ENCODE data around the gene HAPLN3.

Gene HAPLN3

DNA sequence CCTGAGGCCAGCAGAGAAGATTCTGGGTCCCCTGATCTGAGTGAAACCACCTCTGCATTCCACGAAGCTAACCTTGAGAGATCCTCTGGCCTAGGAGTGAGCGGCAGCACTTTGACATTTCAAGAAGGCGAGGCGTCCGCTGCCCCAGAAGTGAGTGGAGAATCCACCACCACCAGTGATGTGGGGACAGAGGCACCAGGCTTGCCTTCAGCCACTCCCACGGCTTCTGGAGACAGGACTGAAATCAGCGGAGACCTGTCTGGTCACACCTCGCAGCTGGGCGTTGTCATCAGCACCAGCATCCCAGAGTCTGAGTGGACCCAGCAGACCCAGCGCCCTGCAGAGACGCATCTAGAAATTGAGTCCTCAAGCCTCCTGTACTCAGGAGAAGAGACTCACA, 36.4 kb downstream of the HAPLN3 start:
- DNase-seq = no peak

DNA sequence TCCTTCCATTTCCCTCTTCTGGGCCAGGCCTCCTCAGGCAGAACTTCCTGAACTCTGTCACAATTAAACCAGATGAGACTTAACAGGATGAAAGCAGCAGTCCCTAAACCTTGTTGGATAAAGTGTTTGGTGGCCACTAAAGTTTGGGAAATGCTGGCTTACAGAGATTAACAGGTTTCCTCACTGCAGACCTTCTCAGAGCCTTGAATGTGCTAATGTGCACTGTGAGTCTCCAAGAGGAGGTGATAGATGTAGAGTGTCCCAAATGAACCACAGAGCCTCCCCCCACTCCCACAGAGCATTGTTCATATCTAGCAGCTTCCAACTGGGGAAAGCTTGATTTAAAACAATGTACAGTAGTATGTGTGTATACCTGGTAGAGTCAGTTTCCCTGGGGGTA, 42.9 kb downstream of the HAPLN3 start:
- DNase-seq = no peak

DNA sequence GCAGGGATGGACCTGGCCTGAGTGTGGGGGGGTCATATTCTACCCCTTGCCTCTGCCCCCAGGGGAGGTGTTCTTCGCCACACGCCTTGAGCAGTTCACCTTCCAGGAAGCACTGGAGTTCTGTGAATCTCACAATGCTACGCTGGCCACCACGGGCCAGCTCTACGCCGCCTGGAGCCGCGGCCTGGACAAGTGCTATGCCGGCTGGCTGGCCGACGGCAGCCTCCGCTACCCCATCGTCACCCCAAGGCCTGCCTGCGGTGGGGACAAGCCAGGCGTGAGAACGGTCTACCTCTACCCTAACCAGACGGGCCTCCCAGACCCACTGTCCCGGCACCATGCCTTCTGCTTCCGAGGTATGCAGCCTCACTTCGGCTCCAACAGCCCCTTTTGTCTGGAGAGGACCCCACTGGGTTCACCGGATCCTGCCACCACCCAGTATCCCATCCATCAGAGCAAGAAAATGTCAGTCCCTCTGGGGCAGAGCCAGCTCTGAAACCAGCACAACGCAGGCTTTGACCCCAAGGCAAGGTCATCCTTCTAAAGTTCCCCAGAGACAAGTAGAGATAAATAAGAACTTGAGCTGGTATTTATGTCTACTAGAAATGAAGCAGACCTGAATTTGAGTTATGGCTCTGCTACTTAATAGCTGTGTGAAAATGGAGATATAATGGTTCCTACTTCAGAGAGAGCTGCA, 45.8 kb downstream of the HAPLN3 start:
- DNase-seq = no peak

DNA sequence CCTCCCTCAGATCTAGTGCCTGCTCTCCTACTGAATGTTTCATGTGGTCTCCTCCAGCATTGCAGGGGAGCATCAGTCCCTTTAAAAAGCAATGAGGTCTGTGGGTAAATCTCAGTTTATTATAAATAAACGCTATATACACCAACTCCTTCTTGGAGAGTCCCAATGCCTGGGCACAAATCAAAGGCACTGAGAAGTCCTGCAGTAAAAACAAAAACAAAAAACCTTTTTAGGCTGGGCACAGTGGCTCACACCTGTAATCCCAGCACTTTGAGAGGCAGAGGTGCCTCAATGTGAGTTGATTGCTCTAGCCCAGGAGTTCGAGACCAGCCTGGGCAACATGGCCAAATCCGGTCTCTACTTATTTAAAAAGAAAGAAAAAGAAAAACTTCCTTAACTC, 47.1 kb downstream of the HAPLN3 start:
- no peak for DNase-seq

DNA sequence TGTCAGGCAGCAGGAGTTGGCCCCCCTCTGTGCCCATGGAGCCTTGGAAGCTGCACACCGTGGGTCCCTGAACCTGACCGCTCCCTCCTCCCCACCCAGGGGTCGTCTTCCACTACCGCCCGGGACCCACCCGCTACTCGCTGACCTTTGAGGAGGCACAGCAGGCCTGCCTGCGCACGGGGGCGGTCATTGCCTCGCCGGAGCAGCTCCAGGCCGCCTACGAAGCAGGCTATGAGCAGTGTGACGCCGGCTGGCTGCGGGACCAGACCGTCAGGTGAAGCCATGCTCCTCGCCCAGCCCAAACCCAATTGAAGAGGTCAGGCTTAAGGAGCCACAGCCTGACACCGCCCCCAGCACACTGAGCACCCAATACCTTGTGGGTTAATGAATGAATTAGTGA, 48.2 kb downstream of the HAPLN3 start:
- no peak for DNase-seq

DNA sequence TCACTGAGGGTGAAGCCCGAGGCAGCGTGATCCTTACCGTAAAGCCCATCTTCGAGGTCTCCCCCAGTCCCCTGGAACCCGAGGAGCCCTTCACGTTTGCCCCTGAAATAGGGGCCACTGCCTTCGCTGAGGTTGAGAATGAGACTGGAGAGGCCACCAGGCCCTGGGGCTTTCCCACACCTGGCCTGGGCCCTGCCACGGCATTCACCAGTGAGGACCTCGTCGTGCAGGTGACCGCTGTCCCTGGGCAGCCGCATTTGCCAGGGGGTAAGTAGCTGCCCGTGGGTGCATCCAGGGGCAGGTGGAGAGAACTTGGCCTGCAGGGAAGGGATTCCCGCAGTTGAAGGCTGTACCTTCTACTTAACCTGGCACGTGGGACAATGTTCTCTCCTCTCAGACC, 49.7 kb downstream of the HAPLN3 start:
- no peak for DNase-seq

DNA sequence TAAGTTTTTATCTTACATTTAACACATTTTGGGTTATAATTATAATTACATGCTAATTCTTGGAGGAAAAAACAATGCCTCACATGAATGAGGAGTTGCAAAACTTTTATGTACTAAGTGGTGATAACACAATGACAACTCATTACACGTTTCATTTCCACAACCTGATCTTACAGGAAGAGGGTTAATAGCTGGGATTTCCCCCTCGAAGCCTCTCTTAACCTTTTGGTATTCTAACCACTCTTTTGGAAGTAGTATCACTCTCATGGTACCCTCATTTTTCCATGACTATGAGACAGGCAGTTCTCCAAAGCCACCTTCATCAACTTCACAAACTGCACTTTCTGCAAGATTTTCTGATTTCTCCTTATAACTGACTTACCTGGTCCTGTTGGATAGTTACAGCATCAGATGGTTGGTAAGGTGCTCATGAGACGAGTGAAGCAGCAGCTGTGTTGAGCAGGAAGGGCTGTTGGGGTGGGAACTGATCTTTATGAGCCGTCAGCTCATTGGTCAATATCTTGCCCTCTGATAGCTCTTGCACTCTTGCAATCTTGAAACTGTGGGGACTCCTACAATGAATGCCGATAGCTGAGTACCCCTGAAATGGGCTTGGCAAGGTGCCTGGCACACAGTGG, 50.5 kb downstream of the HAPLN3 start:
- DNase-seq = no peak

DNA sequence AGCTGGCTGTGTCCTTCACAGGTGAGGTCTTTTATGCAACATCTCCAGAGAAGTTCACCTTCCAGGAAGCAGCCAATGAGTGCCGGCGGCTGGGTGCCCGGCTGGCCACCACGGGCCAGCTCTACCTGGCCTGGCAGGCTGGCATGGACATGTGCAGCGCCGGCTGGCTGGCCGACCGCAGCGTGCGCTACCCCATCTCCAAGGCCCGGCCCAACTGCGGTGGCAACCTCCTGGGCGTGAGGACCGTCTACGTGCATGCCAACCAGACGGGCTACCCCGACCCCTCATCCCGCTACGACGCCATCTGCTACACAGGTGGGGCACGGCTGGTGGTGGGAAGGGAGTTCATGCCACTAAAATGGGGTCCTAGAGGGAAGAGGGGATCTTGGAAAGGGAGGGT, 52.0 kb downstream of the HAPLN3 start:
- DNase-seq = no peak

DNA sequence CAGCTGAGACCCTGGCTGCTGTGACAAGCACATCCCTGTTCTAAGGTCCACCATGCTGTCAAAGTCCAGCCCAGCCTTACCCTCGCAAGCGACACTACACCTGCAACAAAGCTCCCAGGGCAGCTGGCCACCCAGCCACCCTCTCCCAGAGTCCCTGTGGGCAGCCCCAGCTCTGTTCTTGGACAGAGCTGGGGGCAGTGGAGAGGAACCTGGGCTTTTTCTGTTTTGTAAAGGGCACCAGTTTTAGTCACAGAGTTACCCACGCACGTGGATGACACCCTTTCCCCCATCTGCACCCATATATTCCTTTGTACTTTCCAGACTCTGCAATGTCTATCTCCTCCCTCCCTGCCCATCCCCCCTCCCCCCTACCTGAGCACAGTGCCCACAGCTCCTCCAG, 53.2 kb downstream of the HAPLN3 start:
- no peak for DNase-seq

DNA sequence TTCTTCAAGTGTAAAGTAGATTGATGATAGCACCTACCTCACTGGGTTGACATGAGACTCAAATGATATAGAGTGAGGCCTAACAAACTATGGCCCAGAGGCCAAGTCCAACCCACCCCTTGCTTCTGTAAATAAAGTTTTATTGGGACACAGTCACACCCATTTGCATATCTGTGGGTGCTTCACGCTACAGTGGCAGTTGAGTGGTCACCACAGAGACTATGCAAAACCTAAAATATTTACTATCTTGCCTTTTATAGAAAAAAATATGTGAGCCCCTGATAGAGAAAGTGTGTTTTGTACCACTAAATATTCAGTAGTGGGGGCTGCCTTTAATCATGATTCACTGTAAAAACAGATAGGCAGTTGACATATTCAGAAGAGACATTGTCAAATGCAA, 54.1 kb downstream of the HAPLN3 start:
- DNase-seq = peak; percentile 0

DNA sequence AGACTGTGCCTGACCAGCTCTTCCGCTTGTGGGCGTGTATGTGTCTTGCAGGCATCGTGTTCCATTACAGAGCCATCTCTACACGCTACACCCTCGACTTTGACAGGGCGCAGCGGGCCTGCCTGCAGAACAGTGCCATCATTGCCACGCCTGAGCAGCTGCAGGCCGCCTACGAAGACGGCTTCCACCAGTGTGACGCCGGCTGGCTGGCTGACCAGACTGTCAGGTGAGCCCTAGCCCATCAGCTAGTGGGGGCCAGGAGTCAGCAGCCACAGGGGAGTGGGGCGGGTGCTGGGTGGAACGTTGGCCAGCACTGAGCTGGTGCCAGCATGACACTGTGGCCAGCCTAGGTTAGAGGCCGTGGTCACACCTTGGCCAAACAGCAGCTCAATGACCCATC, 55.4 kb downstream of the HAPLN3 start:
- no peak for DNase-seq

DNA sequence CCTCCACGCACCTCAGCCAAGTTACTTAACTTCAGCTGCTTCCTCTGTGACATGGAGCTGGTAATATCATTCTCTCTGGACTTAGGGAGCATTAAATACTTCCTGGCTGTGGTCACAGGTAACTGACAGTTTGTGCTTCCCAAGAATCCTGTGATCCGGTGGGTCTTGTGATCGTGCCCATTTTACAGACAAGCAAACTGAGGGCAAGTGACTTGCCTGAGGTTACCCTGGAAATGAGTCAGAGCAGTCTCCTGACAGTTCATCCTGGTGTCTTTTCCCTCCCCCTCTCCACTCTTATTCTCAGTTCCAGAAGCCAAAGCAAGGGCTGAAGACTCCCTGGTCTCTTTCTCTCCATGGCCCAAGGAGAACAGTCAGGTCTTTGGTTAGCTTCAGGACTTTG, 56.2 kb downstream of the HAPLN3 start:
- no peak for DNase-seq

DNA sequence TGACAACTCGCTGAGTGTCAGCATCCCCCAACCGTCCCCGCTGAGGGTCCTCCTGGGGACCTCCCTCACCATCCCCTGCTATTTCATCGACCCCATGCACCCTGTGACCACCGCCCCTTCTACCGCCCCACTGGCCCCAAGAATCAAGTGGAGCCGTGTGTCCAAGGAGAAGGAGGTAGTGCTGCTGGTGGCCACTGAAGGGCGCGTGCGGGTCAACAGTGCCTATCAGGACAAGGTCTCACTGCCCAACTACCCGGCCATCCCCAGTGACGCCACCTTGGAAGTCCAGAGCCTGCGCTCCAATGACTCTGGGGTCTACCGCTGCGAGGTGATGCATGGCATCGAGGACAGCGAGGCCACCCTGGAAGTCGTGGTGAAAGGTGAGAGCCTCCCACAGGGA, 56.7 kb downstream of the HAPLN3 start:
- DNase-seq = no peak

DNA sequence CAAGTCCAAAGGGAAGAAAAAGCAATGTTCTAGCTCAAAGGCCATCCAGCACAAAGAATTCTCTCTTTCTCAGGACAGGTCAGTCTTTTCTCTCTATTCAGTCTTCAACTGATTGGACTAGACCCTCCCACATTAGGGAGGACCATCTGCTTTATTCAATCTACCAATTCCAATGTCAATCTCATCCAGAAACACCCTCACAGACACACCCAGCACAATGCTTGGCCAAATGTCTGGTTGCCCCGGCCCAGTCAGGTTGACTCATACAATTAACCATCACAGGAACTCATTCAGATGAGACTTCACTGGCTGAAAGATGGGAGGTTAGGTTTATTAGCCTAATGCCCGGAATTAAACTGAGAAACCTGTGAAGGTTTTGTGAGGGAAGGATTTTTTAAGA, 59.7 kb downstream of the HAPLN3 start:
- no peak for DNase-seq

DNA sequence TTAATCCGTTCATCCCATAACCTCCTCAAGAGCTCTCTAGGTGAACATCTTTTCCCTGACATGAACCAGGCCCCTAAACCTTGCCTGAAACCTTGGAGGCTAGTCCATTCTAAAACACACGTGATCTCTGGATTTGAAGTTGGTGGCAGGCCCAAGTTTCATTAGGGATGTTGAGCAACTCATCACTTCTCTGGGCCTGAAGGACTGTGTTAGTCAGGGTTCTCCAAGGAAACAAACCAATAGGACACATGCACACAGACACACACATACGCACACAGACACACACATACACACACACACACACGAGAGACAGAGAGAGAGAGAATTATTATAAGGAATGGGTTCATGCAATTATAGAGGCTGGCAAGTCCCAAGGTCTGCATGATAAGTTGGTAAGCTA, 60.2 kb downstream of the HAPLN3 start:
- no peak for DNase-seq

DNA sequence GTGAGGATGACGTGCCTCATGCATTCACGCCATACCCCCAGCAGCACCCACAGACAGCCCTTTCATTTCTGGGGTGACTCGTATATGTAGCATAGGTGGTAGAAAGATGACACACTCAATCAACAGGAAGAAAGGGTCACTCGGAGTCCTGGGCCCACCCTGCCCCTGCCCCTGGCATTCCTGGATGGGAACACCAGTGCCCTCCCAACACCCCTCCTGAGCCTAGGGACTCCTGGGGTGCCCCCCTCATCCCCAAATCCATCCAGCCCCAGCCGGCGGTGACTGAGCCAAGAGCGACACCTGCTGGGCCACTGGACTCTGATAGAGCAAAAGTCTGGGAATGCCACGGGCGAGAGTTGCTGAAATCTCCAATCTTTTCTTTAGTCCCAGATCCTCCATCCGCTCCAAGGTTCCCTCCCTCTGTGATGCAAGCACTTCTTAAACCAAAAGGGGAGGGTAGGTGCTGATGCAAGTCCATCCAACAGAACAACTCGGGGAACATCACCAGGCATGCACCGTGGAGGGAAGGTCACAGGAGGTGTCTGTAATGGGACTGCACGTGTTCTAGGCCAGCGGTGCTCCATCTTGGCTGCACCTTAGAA, 61.0 kb downstream of the HAPLN3 start:
- DNase-seq = no peak

DNA sequence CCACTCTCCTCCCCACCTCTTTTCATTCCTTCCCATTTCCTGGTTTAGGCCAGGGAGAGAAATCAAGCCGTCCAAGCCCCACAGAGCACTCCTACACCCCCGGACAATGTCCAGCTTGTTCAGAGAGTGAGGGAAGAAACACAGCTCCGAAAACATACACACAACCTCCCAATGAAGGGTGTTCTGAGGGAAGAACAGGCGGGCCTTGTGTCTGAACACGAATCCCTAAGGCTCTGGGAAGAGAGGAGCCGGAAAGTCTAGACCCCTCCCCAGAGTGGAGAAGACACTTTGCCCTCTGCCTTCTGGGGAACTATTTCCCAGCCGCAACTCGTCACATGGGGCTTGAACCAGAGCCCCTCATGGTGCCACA, 61.6 kb downstream of the HAPLN3 start:
- DNase-seq = no peak

DNA sequence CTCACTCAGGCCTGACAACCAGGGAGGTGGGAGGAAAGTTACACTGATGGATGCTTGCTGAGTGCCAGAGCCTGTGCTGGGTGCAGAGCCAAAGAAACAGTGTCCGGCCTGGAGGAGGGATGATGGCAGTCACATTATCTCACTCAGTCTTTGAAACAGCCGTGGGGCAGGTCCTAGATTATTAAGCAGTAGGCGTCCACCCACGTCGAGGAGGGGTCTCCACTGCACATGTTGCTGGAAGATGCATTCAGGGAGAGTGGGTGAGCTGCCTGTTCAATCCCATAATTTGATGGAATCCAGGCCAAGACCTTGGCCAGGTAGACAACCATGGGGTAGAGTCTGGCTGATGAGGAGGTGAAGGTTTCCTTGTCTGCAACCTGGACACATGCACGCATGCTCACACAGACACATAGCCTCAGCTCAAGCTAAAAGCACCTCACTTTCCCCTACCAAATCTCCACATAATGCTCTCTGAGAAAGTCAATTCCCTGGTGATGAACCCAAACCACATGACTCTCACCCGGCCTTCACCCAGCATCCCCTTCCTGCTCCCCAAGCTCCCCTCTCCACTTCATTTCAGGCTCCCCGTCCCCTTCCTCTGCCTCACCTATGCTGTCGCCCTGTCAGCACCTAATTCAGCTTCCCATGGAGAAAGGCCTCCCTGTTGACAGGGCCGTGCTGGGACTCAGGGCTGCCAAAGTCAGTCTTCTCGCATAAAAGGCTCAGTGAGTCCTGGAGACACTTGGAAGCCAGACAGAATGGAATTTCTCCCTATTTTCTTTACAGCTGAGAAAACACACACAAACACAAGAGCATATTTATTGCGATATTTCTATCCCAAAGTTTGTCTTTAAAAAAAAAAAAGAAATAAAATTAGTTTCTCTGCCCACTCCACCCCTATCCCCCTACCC, 62.3 kb downstream of the HAPLN3 start:
- DNase-seq = no peak

DNA sequence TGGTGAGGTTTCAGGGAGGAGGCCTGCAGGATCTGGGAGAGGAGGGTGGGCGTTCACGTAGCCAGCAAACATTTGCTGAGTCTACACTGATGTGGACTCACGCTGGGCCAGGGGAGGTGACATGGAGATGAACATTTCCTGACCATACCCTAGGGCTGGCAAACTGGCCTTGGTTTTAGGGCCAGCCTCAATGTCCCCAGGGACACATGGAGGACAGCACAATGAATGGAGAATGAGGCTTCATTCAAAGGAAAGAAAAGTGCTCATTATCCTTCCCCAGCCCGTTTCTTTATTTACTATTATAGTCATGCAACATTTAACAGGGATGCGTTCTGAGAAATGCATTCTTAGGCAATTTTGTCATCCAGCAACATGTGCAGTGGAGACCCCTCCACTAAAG, 65.3 kb downstream of the HAPLN3 start:
- peak; percentile 42 for DNase-seq

DNA sequence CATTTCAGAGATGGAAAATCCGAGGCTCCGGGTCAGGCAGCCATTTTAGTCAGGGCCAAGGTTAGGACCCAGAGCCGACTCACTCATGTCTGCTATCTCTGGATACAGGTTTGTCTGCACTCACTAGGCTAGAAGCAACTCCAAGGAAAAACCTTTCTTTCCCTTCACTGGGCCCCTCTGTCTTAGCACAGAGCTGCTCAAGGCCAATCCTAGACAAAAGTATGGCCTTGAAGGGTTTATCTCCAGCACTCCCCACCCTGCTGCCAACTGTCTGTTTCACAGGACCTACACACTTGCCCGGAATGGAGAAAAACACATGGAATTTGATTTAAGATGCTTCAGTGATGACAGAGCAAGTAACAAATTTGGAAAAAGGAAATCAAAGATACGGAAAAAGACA, 66.6 kb downstream of the HAPLN3 start:
- no peak for DNase-seq
